ENCODE measurements around the gene LRMDA. TPM values are rescaled to one million over a fixed set of nuclear protein-coding genes. Genes with fewer than 3 reads are reported as not detected.

The LRMDA gene
- total RNA-seq, 1 donor from 2014 or later: 29.9 TPM

- no peak overlapping the region for H3K27ac ChIP-seq
- TF ChIP-seq CTCF (IDR thresholded peaks at IDR 0.05): no peak
- H3K36me3 ChIP-seq: no peaks in the 10 kb centered on the region
- H3K9me3 ChIP-seq: no peaks in the 10 kb centered on the region
- no peak for ATAC-seq
- no peak overlapping the region for H3K4me3 ChIP-seq
- DNase-seq: no peak
- no peaks in the 10 kb centered on the region for H3K4me1 ChIP-seq
- intact Hi-C loops (cut with DNase I): no loop called here
- no peaks in the 10 kb centered on the region for H3K27me3 ChIP-seq (ENCODE audit: low read depth)
Observed at GRCh38 chr10:76168437-76168836, 737.0 kb downstream of the LRMDA start.

DNA sequence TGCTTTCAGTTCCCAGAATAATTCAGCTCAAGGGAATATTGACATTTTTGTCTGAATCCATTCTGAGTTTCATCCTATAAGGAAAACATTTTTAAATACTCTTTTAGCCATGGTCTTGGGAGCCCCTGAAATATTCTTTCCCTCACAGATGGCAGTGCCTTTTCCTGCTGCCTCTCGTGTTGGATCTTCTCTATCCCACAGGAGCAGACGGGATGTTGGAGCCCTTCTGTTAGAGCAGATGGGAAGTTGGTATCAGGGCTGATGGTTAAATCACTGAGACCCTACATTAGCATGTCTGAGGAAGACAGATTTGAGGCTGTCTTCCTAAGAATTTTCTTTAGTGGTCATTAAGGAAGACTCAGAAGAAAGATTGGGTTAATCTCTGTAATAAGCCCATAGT, 737.8 kb downstream of the LRMDA start:
- H3K36me3 ChIP-seq: no peaks in the 10 kb centered on the region
- H3K27me3 ChIP-seq (ENCODE audit: low read depth): no peaks in the 10 kb centered on the region
- H3K4me3 ChIP-seq: no peak overlapping the region
- ATAC-seq: no peak
- H3K9me3 ChIP-seq: no peaks in the 10 kb centered on the region
- H3K27ac ChIP-seq: no peak overlapping the region
- no peaks in the 10 kb centered on the region for H3K4me1 ChIP-seq
- no peak for DNase-seq
- intact Hi-C loops (cut with DNase I): no loop called here
- no peak for TF ChIP-seq CTCF (IDR thresholded peaks at IDR 0.05)

GRCh38 chr10:76172020-76172419, 740.6 kb downstream of the LRMDA start:
- Histone ChIP-seq H3K4me1 (no peaks in the 10 kb centered on the region), H3K27me3 (ENCODE audit: low read depth) (no peaks in the 10 kb centered on the region), H3K4me3 (no peak overlapping the region), H3K9me3 (no peaks in the 10 kb centered on the region), H3K27ac (no peak overlapping the region), H3K36me3 (no peaks in the 10 kb centered on the region)
- TF ChIP-seq CTCF (IDR thresholded peaks at IDR 0.05): no peak
- intact Hi-C loops (cut with DNase I): no loop called here
- ATAC-seq (no peak), DNase-seq (no peak)

DNA sequence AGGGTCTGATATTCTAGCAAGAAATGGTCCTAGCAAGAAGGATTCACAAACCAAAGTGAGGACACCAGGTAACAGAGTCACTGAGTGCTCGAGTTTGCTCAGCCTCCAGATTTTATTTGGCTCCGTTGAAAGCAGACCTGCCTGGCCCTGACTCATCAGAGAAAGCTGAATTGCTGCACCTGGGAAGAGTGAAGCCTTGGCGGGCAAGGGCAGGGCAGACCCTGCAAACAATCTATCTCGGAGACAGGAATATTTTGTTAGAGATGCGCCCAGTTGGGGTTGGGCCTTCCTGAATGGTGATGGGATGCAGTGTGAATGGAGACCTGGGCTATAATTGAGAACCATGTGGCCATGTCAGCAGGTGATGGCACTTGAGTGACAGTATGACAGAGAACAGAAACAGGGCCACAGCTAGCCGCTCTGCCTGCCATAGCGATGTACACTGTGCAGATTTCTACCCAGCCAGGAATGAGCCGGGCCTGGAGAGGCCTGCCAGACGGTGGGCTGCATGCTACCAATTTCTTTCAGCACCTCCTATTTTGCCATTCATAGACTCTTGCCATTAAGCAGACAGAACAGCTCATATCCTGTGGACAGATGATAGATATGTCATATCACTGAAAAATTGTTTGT, 744.2 kb downstream of the LRMDA start:
- ATAC-seq: no peak
- Histone ChIP-seq H3K27ac (no peak overlapping the region), H3K4me1 (no peaks in the 10 kb centered on the region), H3K36me3 (no peaks in the 10 kb centered on the region), H3K4me3 (no peak overlapping the region), H3K27me3 (ENCODE audit: low read depth) (no peaks in the 10 kb centered on the region), H3K9me3 (no peaks in the 10 kb centered on the region)
- DNase-seq: no peak
- TF ChIP-seq CTCF (IDR thresholded peaks at IDR 0.05): no peak
- intact Hi-C loops (cut with DNase I): no loop called here

DNA sequence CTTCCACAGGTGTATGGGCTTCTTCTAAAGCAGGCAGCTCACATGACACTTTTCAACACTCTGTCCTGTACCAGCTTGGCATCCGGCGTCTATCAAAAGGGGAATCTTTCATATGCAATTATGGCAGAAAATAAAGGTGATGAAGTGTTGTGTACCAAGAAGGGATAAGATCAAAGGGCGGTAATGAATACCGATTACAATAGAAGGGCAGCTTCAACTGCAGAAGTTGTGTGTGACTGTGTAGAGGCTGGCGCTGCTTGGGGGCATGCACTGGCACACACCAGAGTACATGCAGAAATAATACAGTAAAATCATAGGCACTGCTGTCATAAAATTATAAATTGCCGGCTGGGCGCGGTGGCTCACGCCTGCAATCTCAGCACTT, 744.7 kb downstream of the LRMDA start:
- Histone ChIP-seq H3K4me3 (no peak overlapping the region), H3K4me1 (no peaks in the 10 kb centered on the region), H3K27ac (no peak overlapping the region), H3K27me3 (ENCODE audit: low read depth) (no peaks in the 10 kb centered on the region), H3K9me3 (no peaks in the 10 kb centered on the region), H3K36me3 (no peaks in the 10 kb centered on the region)
- TF ChIP-seq CTCF (IDR thresholded peaks at IDR 0.05): no peak
- DNase-seq (no peak), ATAC-seq (no peak)
- intact Hi-C loops (cut with DNase I): no loop called here

GRCh38 chr10:76177936-76178335, 746.5 kb downstream of the LRMDA start:
- ATAC-seq: no peak
- no peaks in the 10 kb centered on the region for H3K27me3 ChIP-seq (ENCODE audit: low read depth)
- H3K27ac ChIP-seq: no peak overlapping the region
- no peak for DNase-seq
- intact Hi-C loops (cut with DNase I): no loop called here
- no peaks in the 10 kb centered on the region for H3K9me3 ChIP-seq
- H3K36me3 ChIP-seq: no peaks in the 10 kb centered on the region
- TF ChIP-seq CTCF (IDR thresholded peaks at IDR 0.05): no peak
- no peaks in the 10 kb centered on the region for H3K4me1 ChIP-seq
- no peak overlapping the region for H3K4me3 ChIP-seq
